ENCODE results near the gene GBX1. TPM values are rescaled to one million over a fixed set of nuclear protein-coding genes. Genes with fewer than 3 reads are reported as not detected.

The GBX1 gene
- total RNA-seq, 6 experiments from 2014 or later: not detected

GRCh38 chr7:151126491-151127137, 40.9 kb downstream of the GBX1 start:
- Histone ChIP-seq H3K36me3 (peaks cover 0 to 37% (median 12%) of the 10 kb centered on the region in 4 donors), H3K27me3 (no peaks in the 10 kb centered on the region), H3K27ac (no peak overlapping the region), H3K4me3 (no peak overlapping the region), H3K4me1 (no peaks in the 10 kb centered on the region), H3K9me3 (no peaks in the 10 kb centered on the region)
- ATAC-seq (no peak), DNase-seq (no peak)
- 54% methylated on average over 4 of the region's 19 CpGs for WGBS (ENCODE audit: insufficient coverage, low coverage, low lambda C conversion rate, missing lambda C conversion rate)
- TF ChIP-seq POLR2A (IDR thresholded peaks at IDR 0.05): no peak
- no peak for TF ChIP-seq CTCF (IDR thresholded peaks at IDR 0.05)
- intact Hi-C loops (cut with DNase I): loop anchor here in 1 of 2 donors (10.0 kb wide), 1 partner anchor 48 kb away; no protein-coding TSS in a partner anchor

GRCh38 chr7:151125846-151126481, 41.5 kb downstream of the GBX1 start:
- whole genome bisulfite sequencing (ENCODE audit: insufficient coverage, low coverage, low lambda C conversion rate, missing lambda C conversion rate): 75% methylated on average over 31 of the region's 58 CpGs
- DNase-seq (no peak), ATAC-seq (no peak)
- Histone ChIP-seq H3K27ac (no peak overlapping the region), H3K4me3 (peak overlapping the region in 2 of 3 donors; percentile 3 to 18), H3K27me3 (no peaks in the 10 kb centered on the region), H3K36me3 (peaks cover 0 to 34% (median 9%) of the 10 kb centered on the region in 4 donors), H3K4me1 (no peaks in the 10 kb centered on the region), H3K9me3 (no peaks in the 10 kb centered on the region)
- intact Hi-C loops (cut with DNase I): loop anchor here in 1 of 2 donors (10.0 kb wide), 1 partner anchor 49 kb away; no protein-coding TSS in a partner anchor
- TF ChIP-seq CTCF (IDR thresholded peaks at IDR 0.05) (no peak), POLR2A (IDR thresholded peaks at IDR 0.05) (no peak)

- peak overlapping the region in 2 of 3 donors; percentile 3 to 18 for H3K4me3 ChIP-seq
- H3K4me1 ChIP-seq: no peaks in the 10 kb centered on the region
- 76% methylated on average over 12 of the region's 22 CpGs for WGBS (ENCODE audit: insufficient coverage, low coverage, low lambda C conversion rate, missing lambda C conversion rate)
- intact Hi-C loops (cut with DNase I): loop anchor here in 1 of 2 donors (10.0 kb wide), 1 partner anchor 49 kb away; no protein-coding TSS in a partner anchor
- H3K36me3 ChIP-seq: peaks cover 0 to 34% (median 10%) of the 10 kb centered on the region in 4 donors
- DNase-seq (no peak), ATAC-seq (no peak)
- no peaks in the 10 kb centered on the region for H3K27me3 ChIP-seq
- H3K27ac ChIP-seq: no peak overlapping the region
- no peak for TF ChIP-seq CTCF (IDR thresholded peaks at IDR 0.05)
- no peak for TF ChIP-seq POLR2A (IDR thresholded peaks at IDR 0.05)
- no peaks in the 10 kb centered on the region for H3K9me3 ChIP-seq
These were observed 42.0 kb downstream of the GBX1 start for GRCh38 chr7:151125470-151125845.

GRCh38 chr7:151124899-151125399, 42.5 kb downstream of the GBX1 start:
- intact Hi-C loops (cut with DNase I): loop anchor here in 1 of 2 donors (10.0 kb wide), 1 partner anchor 50 kb away; no protein-coding TSS in a partner anchor
- DNase-seq (no peak), ATAC-seq (no peak)
- TF ChIP-seq CTCF (IDR thresholded peaks at IDR 0.05) (no peak), POLR2A (IDR thresholded peaks at IDR 0.05) (no peak)
- no peaks in the 10 kb centered on the region for H3K4me1 ChIP-seq
- no peak overlapping the region for H3K27ac ChIP-seq
- H3K4me3 ChIP-seq: no peak overlapping the region
- H3K27me3 ChIP-seq: no peaks in the 10 kb centered on the region
- no peaks in the 10 kb centered on the region for H3K9me3 ChIP-seq
- WGBS (ENCODE audit: insufficient coverage, low coverage, low lambda C conversion rate, missing lambda C conversion rate): 77% methylated on average over 7 of the region's 14 CpGs
- peaks cover 0 to 33% (median 11%) of the 10 kb centered on the region in 4 donors for H3K36me3 ChIP-seq

Data from right lobe of liver (tissue), 6 donors.